Endothelial cell of umbilical vein (primary cell): Measurements from ENCODE around the gene ZBTB44. TPM values are rescaled to one million over a fixed set of nuclear protein-coding genes. Genes with fewer than 3 reads are reported as not detected.

Experiments
- BruUV-seq: library from RNA; stranded (reverse); fragments of 400-500 nt; replicated peaks from 2 replicates; lab custom pipeline; 2021; lab: Mats Ljungman, UMichigan
- CTCF ChIA-PET: fragments of 300-600, 350-600 bp; sonication (Branson Sonifier 250); formaldehyde crosslinking; loops from one replicate; lab custom pipeline; 2021; ENCODE audit warnings: antibody characterized with exemption, inconsistent platforms; lab: Charles Lee
- POLR2A ChIA-PET: fragments of 300-600, 350-600 bp; sonication (Branson Sonifier 250); formaldehyde crosslinking; loops from one replicate; lab custom pipeline; 2021; ENCODE audit warnings: antibody characterized with exemption, inconsistent platforms; lab: Charles Lee
- DNase-seq: peaks from one replicate; pipeline ENCODE4 v3.0.0-alpha.2; 2011; ENCODE audit warnings: low read depth, low spot score
- FAIRE-seq: peaks from 2 replicates; lab custom pipeline; 2011; peaks lifted over from hg19 to GRCh38; lab: Jason Lieb, UNC
- H2AFZ ChIP-seq: 2 replicates; pipeline ENCODE4 v1.6.0; 2012; ENCODE audit warnings: low read depth, low read length, control low read depth, inconsistent platforms
- H3K27ac ChIP-seq: 2 replicates; pipeline ENCODE4 v1.5.1; 2011; ENCODE audit warnings: low read depth, mild to moderate bottlenecking, control low read depth, low read length, moderate library complexity; ENCODE audit not compliant: insufficient read depth
- H3K27me3 ChIP-seq, 2 experiments: 2 replicates each; pipeline versions ENCODE4 v1.6.0 to v1.6.1; 2011; ENCODE audit warnings: low read length in 2 of 2, mixed read lengths in 1 of 2; ENCODE audit not compliant: control insufficient read depth in 2 of 2, insufficient read depth in 2 of 2
- H3K36me3 ChIP-seq, 2 experiments: 2 replicates in 1 of 2; 3 replicates in 1 of 2; pipeline ENCODE4 v1.5.1; 2011; ENCODE audit warnings: low read length in 2 of 2, mild to moderate bottlenecking in 1 of 2, moderate library complexity in 1 of 2; ENCODE audit not compliant: control insufficient read depth in 2 of 2, insufficient read depth in 2 of 2; ENCODE audit errors: extremely low read depth in 1 of 2
- H3K4me1 ChIP-seq: 3 replicates; pipeline ENCODE4 v1.5.1; 2011; ENCODE audit warnings: mild to moderate bottlenecking, low read length; ENCODE audit not compliant: control insufficient read depth, insufficient read depth; ENCODE audit errors: extremely low read depth
- H3K4me2 ChIP-seq: 2 replicates; pipeline ENCODE4 v1.6.1; 2011; ENCODE audit warnings: low read length, control low read depth, mixed read lengths; ENCODE audit not compliant: insufficient read depth
- H3K4me3 ChIP-seq, 3 experiments: fragments of 200-600 bp in 1 of 3; sonication (generic), shearing (Covaris generic) in 1 of 3; replicated peaks in 1 of 3; 2 replicates each; pipeline ENCODE4 v1.5.1; 2011 to 2016; ENCODE audit warnings: control low read depth in 3 of 3, low read length in 3 of 3, mild to moderate bottlenecking in 2 of 3, inconsistent platforms in 1 of 3, low read depth in 1 of 3, moderate library complexity in 1 of 3; ENCODE audit not compliant: insufficient read depth in 1 of 3
- H3K79me2 ChIP-seq: 2 replicates; pipeline ENCODE4 v1.6.0; 2012; ENCODE audit warnings: low read length, inconsistent platforms; ENCODE audit not compliant: control insufficient read depth, insufficient read depth
- H3K9ac ChIP-seq: replicated peaks from 2 replicates; pipeline ENCODE3; 2011; ENCODE audit warnings: low read length, control low read depth; ENCODE audit not compliant: insufficient read depth; ENCODE audit errors: extremely low read depth
- H3K9me1 ChIP-seq: replicated peaks from 3 replicates; pipeline ENCODE4 v1.6.0; 2011; ENCODE audit warnings: mild to moderate bottlenecking, low read length; ENCODE audit not compliant: control insufficient read depth, insufficient read depth; ENCODE audit errors: extremely low read depth
- H3K9me3 ChIP-seq: replicated peaks from 2 replicates; pipeline ENCODE4 v1.5.1; 2012; ENCODE audit warnings: low read length, inconsistent platforms; ENCODE audit not compliant: control insufficient read depth, insufficient read depth
- H4K20me1 ChIP-seq: replicated peaks from 2 replicates; pipeline ENCODE3; 2011; ENCODE audit warnings: mild to moderate bottlenecking, low read length; ENCODE audit not compliant: control insufficient read depth, insufficient read depth; ENCODE audit errors: extremely low read depth
- EZH2 ChIP-seq: IDR thresholded peaks from 2 replicates; pipeline ENCODE4 v1.6.1; 2012; ENCODE audit warnings: borderline replicate concordance, low read depth, mild to moderate bottlenecking, moderate library complexity, low read length, inconsistent platforms; ENCODE audit not compliant: severe bottlenecking
- FOS ChIP-seq: IDR thresholded peaks from 2 replicates; pipeline ENCODE4 v1.6.1; 2011; ENCODE audit warnings: mild to moderate bottlenecking, low read length, moderate library complexity, borderline replicate concordance; ENCODE audit not compliant: insufficient read depth
- GATA2 ChIP-seq: IDR thresholded peaks from 2 replicates; pipeline ENCODE4 v1.7.0; 2011; ENCODE audit warnings: low read depth, mild to moderate bottlenecking, moderate library complexity, mixed read lengths, low read length; ENCODE audit not compliant: insufficient read length, insufficient read depth
- JUN ChIP-seq: IDR thresholded peaks from 2 replicates; pipeline ENCODE4 v1.6.1; 2011; ENCODE audit warnings: borderline replicate concordance, low read depth; ENCODE audit not compliant: insufficient read length, insufficient read depth
- MAX ChIP-seq: IDR thresholded peaks from 2 replicates; pipeline ENCODE4 v1.6.1; 2011; ENCODE audit not compliant: insufficient read depth, insufficient read length
- MYC ChIP-seq: IDR thresholded peaks from one replicate; pipeline ENCODE4 v1.6.1; 2011; ENCODE audit warnings: mild to moderate bottlenecking, low read depth, low read length
- POLR2A ChIP-seq: IDR thresholded peaks from 2 replicates; pipeline ENCODE4 v1.6.1; 2012; ENCODE audit warnings: low read depth, mild to moderate bottlenecking, control low read depth, low read length
- POLR2AphosphoS5 ChIP-seq: IDR thresholded peaks from 2 replicates; pipeline ENCODE4 v1.6.1; 2012; ENCODE audit warnings: low read depth, mild to moderate bottlenecking, control low read depth, low read length, moderate library complexity; ENCODE audit not compliant: insufficient read depth
- dilution Hi-C: fragments of 300-500 bp; cut with MboI; formaldehyde crosslinking; loops from one replicate; pipeline ENCODE4 v1.15.0; 2019; ENCODE audit warnings: low sequenced_read_pairs; ENCODE audit not compliant: extremely low pct_ligation_motif_present
- intact Hi-C: fragments of 100-400 bp; cut with micrococcal nuclease; formaldehyde crosslinking; loops from one replicate; pipeline ENCODE4 v1.10.0; 2022
- polyA plus RNA-seq, 4 experiments: library from polyadenylated mRNA; depleted of rRNA in 3 of 4; stranded (reverse) in 3 of 4; unstranded in 1 of 4; fragments of >200 nt; gene quantifications; 2 replicates each; pipeline versions ENCODE4 v1.2.1 to v1.2.3, GENCODE V29; 2011 to 2012; ENCODE audit warnings: missing spikeins in 1 of 4
- total RNA-seq: library from RNA; stranded (reverse); gene quantifications from 2 replicates; pipeline ENCODE4 v1.2.3, GENCODE V29; 2021
- TF ChIP-seq, protein P1 (sequence below), 2 donors: IDR thresholded peaks; 1 replicate in 1 of 2; 2 replicates in 1 of 2; pipeline ENCODE4 v1.5.1; 2011; ENCODE audit warnings: low read length in 2 of 2, mild to moderate bottlenecking in 2 of 2, moderate library complexity in 2 of 2, control low read depth in 1 of 2, inconsistent platforms in 1 of 2, low read depth in 1 of 2; ENCODE audit not compliant: insufficient read depth in 1 of 2; ENCODE audit errors: extremely low read depth in 1 of 2

Gene ZBTB44
- total and polyA plus RNA-seq, 2 donors (not counting 3 experiments of a cell fraction or from before 2014, with no cell fraction given): 8.7 to 24.4 TPM

DNA sequence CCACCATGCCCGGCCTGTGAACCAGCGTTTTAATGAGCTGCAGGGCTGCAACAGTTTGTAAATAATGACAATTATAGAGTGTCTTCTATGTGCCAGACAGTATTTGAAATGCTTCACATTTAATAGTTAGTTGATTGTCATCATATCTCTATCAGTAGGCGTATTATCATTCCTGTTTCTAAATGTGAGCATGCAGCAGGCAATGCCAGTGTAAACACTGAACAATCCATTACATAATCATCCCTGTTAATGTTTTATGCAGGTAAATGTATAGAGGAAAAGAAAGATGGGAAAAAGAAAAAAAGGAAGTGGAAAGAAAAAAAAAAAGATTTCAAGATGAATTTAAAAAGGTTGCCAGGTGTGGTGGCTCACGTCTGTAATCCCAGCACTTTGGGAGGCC, 52.3 kb downstream of the ZBTB44 start:
- H3K9me3 ChIP-seq: no peaks in the 10 kb centered on the region
- dilution Hi-C loops: no loop called here
- intact Hi-C loops: no loop called here
- no peak overlapping the region for H3K27ac ChIP-seq
- no peaks in the 10 kb centered on the region for H3K4me1 ChIP-seq
- H2AFZ ChIP-seq: no peak overlapping the region
- CTCF ChIA-PET: no interaction called here
- no peaks in the 10 kb centered on the region for H4K20me1 ChIP-seq
- H3K36me3 ChIP-seq: peaks cover 0 to 5% of the 10 kb centered on the region in 2 experiments
- H3K4me2 ChIP-seq: no peak overlapping the region
- BruUV-seq: no TSS peak
- H3K27me3 ChIP-seq: no peaks in the 10 kb centered on the region
- H3K9ac ChIP-seq: no peak overlapping the region
- POLR2A ChIA-PET: no interaction called here
- TF ChIP-seq EZH2 (no peak), FOS (no peak), POLR2A (no peak)
- H3K4me3 ChIP-seq: no peak overlapping the region
- FAIRE-seq (no peak), DNase-seq (no peak)
- no peaks in the 10 kb centered on the region for H3K79me2 ChIP-seq
- H3K9me1 ChIP-seq: no peaks in the 10 kb centered on the region

DNA sequence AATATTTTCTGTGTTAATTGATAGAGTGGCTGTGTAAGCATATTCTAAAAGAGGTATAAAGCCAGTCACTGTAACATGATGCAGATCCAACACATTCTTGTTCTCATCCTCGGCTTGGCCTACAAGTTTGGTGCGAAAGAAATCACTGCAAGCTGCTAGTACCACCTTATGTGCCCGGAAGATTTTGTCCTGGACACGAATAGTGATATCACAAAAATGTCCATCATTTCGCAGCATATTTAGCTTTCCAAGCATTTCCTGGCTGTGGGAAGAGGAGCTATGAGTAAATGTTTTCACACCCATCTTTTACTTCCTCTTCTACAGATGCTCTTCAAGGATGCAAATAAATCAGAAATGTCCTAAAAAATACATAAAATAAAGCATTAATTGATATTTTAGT, 53.1 kb downstream of the ZBTB44 start:
- H3K79me2 ChIP-seq: no peaks in the 10 kb centered on the region
- no peak overlapping the region for H3K27ac ChIP-seq
- dilution Hi-C loops: no loop called here
- H3K4me1 ChIP-seq: no peaks in the 10 kb centered on the region
- ChIA-PET POLR2A (no interaction called here), CTCF (interaction anchor here (0.6 to 1.2 kb wide), 2 partner anchors 9 to 259 kb away, joined by 3 read pairs; partner anchors contain the start of gene PRDM10)
- H3K4me2 ChIP-seq: no peak overlapping the region
- BruUV-seq: no TSS peak
- no peaks in the 10 kb centered on the region for H3K9me3 ChIP-seq
- intact Hi-C loops: no loop called here
- no peak for FAIRE-seq
- peaks cover 0 to 5% of the 10 kb centered on the region in 2 experiments for H3K36me3 ChIP-seq
- H3K4me3 ChIP-seq: no peak overlapping the region
- TF ChIP-seq JUN: no peak
- TF ChIP-seq POLR2A: no peak
- no peak for TF ChIP-seq EZH2
- TF ChIP-seq GATA2: no peak
- TF ChIP-seq, protein P1, sequence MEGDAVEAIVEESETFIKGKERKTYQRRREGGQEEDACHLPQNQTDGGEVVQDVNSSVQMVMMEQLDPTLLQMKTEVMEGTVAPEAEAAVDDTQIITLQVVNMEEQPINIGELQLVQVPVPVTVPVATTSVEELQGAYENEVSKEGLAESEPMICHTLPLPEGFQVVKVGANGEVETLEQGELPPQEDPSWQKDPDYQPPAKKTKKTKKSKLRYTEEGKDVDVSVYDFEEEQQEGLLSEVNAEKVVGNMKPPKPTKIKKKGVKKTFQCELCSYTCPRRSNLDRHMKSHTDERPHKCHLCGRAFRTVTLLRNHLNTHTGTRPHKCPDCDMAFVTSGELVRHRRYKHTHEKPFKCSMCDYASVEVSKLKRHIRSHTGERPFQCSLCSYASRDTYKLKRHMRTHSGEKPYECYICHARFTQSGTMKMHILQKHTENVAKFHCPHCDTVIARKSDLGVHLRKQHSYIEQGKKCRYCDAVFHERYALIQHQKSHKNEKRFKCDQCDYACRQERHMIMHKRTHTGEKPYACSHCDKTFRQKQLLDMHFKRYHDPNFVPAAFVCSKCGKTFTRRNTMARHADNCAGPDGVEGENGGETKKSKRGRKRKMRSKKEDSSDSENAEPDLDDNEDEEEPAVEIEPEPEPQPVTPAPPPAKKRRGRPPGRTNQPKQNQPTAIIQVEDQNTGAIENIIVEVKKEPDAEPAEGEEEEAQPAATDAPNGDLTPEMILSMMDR (IDR thresholded peaks at IDR 0.05; ENCODE audit: extremely low read depth in 1 of 2, insufficient read depth in 1 of 2, low read depth in 1 of 2, low read length in 2 of 2): no peak
- no peak for TF ChIP-seq FOS
- no peak for TF ChIP-seq MAX
- no peak for TF ChIP-seq MYC
- no peak for TF ChIP-seq POLR2AphosphoS5
- H3K27me3 ChIP-seq: no peaks in the 10 kb centered on the region
- DNase-seq: no peak
- no peak overlapping the region for H3K9ac ChIP-seq
- no peaks in the 10 kb centered on the region for H4K20me1 ChIP-seq
- H3K9me1 ChIP-seq: no peaks in the 10 kb centered on the region
- H2AFZ ChIP-seq: no peak overlapping the region
